ENCODE results near the gene ANGPTL1.
"Not testable (repeated sequence)": the region's sequence is repeated elsewhere in the genome, so short reads cannot be mapped to it uniquely, and the experiment has no call there.

Gene ANGPTL1

DNA sequence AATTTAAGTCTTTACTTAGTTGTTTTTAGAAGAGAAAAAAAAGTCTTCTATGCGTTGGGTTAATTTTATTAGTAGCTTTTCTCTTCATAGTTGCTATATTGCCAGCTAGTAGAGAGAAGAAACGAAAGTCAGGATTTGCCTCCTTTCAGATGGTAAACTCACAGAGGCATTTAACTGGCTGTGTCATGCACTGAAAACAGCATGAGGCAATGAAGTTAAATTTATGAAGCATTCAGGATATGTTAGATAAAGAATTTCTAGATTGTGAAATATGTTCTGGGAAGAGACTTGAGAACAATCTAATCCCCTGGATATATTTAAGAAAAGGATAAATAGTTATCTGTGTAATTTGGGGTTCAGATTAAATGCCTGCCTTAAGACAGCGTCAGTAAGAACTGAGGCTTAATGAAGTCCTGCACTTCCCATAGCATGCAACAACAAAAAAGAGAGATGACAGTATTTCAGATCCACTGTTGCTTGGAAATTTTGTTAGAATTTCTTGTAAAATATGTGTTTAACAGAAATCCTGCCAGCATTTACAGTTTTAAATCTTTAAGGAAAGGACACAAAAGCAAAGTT, 1.7 kb downstream of the ANGPTL1 start:
- intact Hi-C loops (cut with DNase I), result no loop called here
- DNase-seq, result no peak

DNA sequence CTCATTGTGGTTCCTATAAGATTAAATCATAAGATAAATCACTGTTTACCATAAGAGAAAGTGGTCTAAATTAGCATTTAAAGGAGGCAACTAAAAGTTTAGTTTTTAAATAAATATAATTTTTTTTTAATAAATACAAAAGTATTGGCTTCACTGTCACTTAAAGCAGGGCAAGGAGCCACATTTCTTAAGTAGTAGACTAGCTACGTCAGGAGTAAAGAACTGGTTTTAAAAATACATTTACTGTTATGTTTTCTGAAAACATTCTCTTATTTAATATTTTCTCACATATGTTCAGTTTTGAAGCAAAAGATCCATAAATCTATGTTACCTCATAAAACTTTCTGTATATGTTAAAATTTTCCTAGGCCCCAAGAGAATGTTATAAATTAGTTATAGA, 2.2 kb downstream of the ANGPTL1 start:
- no peak for DNase-seq
- intact Hi-C loops (cut with DNase I), result no loop called here

DNA sequence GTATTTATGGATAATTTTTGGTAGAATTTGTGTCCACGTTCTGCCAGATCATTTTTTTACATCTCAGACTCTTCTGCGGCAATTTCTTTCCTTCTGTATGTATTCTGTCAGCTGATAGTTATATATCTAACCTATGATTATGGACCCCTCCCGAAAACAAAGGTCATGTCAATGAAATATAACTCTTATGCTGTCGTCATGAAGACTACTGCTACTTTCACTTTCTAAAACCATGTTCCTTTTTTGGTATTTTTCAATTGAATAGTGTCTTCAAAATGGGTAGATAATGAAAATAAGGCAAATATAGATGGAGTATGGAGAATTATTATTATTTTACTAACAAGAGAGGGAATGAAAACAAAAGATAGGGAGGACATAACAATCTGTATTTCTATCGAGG, 3.2 kb downstream of the ANGPTL1 start:
- no peak for DNase-seq
- intact Hi-C loops (cut with DNase I), result no loop called here

DNA sequence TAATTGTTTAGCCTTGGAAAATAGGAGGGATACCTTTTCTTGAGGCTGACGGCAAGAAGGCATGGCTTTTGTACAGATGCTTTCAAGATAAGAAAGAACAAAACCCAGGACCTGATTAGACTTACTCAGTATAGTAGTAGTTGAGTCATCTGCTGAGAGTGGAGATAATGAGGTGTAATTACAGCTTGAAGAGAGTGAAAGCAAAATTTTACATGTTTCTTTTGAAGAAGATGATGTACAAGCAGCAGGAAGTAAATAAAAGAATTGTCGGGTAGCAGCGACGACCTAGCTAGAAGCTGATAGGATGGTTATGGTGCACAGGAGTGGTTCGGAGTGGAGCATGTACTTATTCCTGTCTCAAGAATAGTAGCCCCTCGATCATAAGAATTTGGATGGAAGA, 6.6 kb downstream of the ANGPTL1 start:
- intact Hi-C loops (cut with DNase I), result no loop called here

DNA sequence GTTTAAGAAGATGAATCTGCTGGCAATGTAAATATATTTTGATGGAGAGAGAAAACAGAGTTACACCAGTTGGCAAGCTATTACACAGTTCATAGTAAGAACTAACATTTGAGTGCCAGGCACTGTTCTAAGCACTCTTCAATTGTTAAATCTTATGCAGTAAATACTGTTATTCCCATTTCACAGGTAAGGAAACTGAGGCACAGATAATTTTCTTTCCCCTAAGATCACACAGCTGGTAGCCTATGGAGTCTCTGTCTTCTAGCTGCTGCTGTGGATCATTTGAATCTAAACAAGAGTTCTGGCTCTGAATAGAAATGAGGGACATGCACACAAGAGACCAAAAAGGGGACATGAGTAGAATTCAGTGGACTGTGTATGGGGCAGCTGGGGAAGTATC, 8.0 kb downstream of the ANGPTL1 start:
- DNase-seq, result no peak
- intact Hi-C loops (cut with DNase I), result no loop called here

More for the DNA sequence above, 6.6 kb downstream of the ANGPTL1 start:
- DNase-seq, result no peak

DNA sequence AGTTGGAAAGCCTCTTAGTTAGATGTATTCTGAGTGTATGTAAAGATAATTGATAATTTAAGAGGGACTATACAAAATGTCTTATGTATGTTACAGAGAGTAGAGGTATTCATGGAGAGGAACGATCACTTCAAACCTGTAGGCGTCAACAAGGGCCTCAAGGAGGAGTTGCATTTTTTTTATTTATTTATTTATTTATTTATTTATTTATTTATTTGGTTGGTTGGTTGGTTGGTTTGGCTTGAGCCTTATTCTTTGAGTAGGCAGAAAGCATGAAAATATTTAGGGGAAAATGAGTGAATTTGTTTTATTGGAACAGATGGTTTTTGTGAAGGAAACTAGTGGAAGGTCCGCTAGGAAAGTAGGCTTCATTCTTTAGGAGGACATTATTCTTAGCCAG, 8.5 kb downstream of the ANGPTL1 start:
- intact Hi-C loops (cut with DNase I), result no loop called here
- DNase-seq, result no peak

DNA sequence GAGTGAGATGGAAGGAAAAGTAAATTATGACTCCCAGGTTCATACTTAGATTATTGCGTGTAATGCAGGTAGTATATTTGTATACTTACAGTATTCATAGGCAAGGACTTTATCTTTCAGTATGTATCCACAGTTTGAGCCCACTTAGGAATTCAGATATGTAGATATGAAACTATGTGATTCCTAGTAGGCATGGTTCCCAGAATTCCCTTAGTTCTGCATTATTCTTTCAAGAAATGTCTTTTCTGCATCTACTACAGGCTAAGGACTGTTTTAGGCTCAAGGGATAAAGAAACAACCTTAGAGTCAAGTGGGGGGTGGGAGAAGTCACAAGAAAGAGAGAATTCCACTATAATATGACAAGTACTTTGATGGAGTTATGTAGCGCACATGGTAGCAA, 13.8 kb downstream of the ANGPTL1 start:
- intact Hi-C loops (cut with DNase I), result no loop called here

DNA sequence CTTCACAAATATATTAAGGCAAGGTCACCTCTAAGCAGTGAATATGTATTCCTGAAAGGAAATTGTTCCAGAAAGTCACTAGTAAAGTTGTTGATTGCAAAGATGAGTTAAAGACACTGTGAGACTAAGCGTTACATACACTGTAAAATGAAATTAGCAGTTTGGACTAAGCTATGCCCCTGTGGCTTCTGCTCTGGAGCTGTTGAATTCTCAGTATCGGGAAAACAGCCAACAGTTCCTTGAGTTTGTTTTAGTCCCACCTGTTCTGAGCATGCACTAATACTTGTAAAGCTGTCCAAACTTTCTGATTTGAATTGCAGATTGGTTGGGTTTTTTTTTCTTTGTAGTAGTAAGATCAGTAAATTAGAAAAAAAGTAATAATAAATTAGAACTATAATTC, 21.0 kb downstream of the ANGPTL1 start:
- intact Hi-C loops (cut with DNase I), result no loop called here
- DNase-seq, result no peak

More for the DNA sequence above, 13.8 kb downstream of the ANGPTL1 start:
- DNase-seq, result no peak

DNA sequence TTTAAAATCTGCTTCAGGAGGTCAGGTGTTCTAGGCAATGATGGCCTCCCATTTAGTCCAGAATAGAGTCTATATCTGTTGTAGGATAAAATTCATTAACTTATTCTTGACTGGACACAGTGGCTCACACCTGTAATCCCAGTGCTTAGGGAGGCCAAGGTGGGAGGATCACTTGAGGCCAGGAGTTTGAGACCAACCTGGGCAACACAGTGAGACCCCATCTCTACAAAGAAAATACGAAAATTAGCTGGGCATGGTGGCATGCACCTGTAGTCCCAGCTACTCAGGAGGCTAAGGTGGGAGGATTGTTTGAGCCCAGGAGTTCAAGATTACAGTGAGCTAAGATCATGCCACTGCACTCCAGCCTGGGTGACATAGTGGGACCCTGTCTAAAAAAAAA, 23.0 kb downstream of the ANGPTL1 start:
- DNase-seq; intact Hi-C loops (cut with DNase I): not testable (repeated sequence)

DNA sequence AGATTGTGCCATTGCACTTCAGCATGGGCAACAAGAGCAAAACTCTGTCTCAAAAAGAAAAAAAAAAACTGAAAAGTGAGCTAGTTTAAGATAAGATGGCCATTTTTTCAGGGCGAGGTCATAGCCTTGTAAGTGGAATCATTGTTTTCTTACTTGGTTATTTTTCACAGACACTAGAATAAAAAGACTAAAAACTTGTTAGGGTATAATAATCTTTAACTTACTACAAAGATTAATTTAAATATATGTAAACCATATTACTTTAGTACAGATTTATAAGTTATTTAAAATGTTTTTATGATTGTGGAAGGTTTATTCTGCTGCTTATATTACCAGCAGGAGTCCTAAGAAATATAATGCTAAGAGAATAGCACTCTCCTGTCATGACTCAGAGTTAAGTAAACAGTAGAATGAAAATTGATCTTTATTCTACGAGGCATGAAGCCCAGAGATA, 23.5 kb downstream of the ANGPTL1 start:
- intact Hi-C loops (cut with DNase I), result no loop called here

DNA sequence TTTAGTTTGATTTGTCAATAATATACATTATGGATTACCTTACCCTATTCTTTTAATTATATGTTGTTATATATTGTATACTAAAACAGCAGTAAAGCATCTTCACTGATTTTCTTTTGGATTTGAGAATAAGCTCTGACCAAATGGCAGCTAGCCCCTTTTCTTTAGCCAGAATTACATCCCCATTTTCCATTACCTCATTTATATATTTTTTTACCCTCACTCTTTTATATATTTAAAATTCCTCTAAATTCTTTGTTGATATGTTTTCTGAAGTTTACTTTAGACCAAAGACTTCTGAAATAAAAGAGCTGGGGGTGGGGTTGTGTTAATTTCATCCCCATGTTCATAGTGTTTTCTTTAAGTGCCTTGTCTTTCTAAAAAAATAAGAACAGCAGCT, 24.6 kb downstream of the ANGPTL1 start:
- DNase-seq, result no peak
- intact Hi-C loops (cut with DNase I), result no loop called here

More for the DNA sequence above, 23.5 kb downstream of the ANGPTL1 start:
- no peak for DNase-seq

DNA sequence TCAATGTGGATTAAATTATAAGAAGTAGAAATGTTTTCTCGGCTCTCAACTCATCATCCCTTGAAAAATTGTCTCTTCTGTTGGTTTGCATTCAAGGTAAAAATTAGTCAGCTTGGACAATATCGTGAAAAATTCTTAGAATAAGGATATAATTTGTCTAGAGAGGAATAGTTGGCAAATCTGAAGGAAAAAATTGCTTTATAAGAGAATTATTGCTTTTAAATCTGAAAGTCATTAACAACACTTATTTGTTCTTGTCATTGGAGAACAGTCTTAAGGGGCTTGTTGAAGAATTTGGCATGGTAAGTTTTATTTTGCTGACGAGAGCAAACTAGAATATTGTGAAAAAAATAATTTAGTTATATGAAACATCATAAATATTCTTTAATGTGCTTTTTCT, 26.4 kb downstream of the ANGPTL1 start:
- DNase-seq, result no peak
- intact Hi-C loops (cut with DNase I), result no loop called here

DNA sequence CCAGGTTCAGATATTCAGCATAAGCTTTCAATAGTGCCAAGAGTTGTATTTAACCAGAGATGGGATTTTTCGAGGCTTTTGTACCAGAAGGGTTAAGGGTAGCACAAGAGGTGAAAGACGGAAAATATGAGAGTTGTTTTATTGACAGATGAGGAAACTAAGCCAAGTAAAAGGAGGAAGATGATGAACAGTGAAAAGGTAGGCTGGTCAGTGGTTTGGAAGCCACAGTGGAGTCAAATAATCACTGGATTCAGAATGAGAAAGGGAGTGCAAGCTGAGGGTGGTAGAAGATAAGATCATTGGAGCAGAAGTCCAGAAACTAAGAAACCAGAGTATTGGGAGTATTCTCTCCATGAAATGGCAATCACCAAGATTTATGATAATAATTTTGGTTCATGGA, 45.7 kb downstream of the ANGPTL1 start:
- intact Hi-C loops (cut with DNase I), result no loop called here
- no peak for DNase-seq

DNA sequence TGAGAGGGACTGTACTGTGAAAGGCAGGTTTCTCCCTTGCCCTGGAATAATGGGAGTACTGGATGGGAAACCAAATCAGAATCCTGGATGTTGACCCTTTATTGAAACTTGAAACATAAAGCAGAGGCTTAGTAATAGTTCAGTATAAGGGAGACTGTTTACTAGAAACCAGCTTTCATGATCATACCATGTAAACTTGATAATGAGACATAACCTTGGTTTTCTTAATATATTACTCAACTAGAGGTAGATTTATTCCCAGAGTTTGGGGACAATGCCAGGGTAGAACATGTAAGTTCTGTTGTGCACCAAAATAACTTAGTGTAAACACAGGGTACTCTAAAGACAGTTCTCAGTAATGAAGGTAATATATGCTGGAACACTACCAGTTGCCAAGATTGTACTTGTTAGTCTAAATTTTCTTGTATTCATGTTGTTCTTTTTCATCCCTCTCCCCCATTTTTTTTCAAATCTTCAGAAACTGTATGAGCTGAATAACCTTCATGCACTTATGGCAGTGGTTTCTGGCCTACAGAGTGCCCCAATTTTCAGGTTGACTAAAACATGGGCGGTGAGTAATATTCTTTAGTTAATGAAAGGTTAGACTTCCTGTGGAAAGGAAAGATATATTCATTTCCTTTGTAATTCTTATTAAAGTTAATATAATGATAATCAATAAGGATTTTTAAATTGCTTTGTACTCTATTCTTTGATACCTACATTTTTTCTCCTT, 49.6 kb downstream of the ANGPTL1 start:
- intact Hi-C loops (cut with DNase I), result no loop called here
- DNase-seq, result no peak

DNA sequence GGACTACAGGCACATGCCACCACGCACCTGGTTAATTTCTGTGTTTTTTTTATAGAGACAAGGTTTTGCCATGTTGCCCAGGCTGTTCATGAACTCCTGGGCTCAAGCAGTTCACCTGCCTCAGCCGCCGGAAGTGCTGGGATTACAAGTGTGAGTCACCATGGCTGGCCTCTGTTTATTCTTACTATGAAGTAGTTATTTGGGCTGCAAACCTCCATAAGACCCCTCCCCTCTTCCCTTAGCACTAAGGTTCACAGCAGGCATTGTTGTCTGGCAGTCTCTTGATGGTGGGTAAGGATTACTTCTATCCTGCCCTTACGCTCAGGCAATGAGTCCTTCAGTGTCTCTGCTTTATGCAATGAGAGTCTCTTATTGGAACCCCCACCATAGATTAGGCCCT, 51.8 kb downstream of the ANGPTL1 start:
- DNase-seq, result no peak
- intact Hi-C loops (cut with DNase I), result no loop called here

DNA sequence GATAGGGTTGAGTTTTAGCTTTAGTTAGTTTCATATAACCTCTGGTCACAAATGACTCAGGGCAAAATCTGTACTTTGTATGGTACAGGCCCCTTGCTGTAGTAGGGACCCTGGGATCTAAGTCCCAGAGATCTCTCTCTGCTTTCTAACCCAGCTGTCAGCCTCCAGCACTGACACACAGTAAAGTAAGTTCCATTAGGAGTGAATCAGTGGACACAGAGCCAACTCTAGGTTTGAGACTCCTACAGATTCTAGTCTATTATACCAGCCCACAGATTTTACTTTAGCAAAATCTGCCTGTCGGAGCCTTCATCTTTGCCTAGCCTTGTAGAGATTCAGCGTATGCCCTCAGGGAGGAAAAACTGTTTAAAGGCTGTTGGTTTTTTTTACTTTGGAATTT, 52.5 kb downstream of the ANGPTL1 start:
- intact Hi-C loops (cut with DNase I), result no loop called here
- no peak for DNase-seq

DNA sequence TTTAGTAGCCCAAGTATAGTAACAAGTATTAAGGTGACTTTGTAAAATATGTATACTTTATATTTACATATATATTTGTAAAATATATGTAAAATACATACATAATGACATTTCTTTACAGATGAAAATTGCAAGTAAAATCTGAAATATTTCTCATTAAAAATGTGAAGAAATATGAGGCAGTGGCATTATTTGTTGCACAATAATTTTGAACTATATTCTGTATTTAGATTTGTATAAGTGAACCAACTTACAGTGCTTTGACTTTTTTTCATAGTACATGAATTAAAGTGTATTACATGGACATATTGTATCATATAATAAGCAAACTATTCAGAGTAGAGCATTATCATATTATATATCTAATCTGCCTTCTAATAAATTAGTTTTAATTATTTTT, 60.3 kb downstream of the ANGPTL1 start:
- intact Hi-C loops (cut with DNase I), result no loop called here
- no peak for DNase-seq

DNA sequence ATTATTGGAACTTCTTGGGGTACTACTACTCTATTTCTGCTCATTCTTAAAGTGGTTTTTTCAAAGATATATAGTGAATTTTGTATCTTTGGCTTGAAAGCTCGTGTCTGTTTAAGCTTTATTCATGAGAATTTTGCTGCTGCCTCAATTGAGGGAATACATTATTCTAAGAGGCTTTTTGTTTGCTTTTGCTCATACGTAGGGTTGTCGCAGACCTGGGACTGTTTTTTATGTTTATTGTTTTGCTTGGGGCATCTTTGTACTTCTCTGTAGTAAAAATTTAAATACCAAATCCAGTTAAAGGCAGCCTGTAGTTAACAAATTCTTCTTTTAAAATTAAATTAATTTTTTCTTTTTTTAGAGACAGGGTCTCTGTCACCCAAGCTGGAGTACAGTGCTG, 62.3 kb downstream of the ANGPTL1 start:
- no peak for DNase-seq
- intact Hi-C loops (cut with DNase I), result no loop called here

DNA sequence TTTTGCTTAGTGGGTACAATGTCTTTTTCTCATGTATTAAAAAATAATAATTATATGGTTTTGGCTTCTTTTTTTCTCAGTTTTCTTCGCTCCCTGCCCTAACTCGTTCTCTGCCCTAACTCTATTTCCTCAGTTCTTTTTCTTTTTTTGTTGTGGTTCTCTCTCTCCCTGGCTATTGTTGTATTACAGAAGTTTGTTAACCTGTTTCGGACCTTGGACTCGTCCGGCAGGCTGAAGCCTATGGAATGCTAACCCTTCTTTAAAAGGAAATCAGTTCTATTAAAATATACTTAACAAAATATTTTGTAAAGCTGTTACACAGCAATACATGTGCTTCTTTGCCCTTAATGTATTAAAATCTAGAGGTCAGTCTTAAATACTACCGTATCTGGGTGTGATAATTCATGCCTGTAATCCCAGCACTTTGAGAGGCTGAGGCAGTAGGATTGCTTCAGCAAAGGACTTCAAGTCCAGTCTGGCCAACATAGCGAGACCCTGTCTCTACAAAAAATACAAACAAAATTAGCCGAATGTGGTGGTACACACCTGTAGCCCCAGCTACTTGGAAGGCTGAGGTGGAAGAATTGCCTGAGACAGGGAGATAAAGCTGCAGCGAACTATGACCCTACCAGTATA, 64.1 kb downstream of the ANGPTL1 start:
- DNase-seq, result no peak

DNA sequence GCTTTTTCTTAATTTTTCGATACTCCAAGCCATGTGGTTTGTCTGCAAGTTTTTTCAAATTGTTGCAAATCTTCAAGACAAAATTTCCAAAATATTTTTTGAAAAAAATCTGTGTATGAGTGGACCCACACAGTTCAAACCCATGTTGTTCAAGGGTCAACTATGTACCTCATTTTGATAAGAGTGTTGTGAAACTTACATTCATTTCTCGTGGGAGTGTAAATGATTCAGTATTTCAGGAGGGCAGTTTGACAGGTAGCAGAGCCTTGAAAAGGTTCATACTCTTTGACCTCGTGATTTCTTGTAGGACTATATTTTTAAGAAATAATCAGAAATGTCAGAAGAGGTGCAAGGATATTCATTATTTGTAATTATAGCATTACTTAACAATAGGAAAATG, 68.0 kb downstream of the ANGPTL1 start:
- DNase-seq, result no peak
- intact Hi-C loops (cut with DNase I), result no loop called here

More for the DNA sequence above, 64.1 kb downstream of the ANGPTL1 start:
- intact Hi-C loops (cut with DNase I), result no loop called here
